HG02759 (cell line): ENCODE results near the gene MFGE8.

Source experiments
- ATAC-seq: cut with Tn5 transposase; IDR thresholded peaks from one replicate; pipeline ENCODE4 v1.9.1; 2021; ENCODE audit warnings: mild to moderate bottlenecking, moderate library complexity; ENCODE audit not compliant: unreplicated experiment

Gene MFGE8

DNA sequence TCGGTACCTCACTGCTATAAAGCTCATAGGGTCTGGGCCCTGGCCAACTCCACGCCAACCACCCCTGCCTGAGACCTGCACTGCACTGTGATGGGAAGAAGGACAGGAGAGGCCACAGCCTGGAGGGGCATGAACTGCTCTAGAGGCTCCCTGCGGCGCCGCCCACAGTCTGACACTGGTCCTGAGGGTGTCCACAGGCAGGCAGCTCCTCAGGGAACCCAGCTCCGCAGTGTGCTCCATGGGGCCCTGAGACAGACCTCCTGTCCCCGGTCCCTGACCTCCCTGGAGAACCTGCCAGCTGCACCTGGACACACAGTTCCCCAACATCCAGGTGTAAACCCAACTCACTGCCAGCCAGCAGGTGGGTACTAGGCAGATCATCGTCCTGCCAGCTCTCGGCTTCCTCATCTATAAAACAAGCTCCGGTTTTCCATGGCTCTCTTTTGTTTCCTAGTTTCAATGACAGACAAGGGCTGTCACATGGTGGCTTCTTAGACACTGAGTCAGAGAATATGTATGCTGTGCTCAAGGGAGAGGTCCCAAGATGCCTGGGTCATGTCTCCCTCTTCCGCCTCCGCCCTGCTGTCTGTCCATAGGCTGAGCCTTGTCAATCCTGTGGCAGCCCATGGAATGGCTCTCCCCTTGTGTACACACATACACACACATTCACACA lies 12.7 kb downstream of the MFGE8 start:
- ATAC-seq, result no peak

- ATAC-seq, result no peak
Measured at GRCh38 chr15:88899251-88899650, 13.9 kb downstream of the MFGE8 start.

- no peak for ATAC-seq
Measured at GRCh38 chr15:88898736-88899135, 14.4 kb downstream of the MFGE8 start.

DNA sequence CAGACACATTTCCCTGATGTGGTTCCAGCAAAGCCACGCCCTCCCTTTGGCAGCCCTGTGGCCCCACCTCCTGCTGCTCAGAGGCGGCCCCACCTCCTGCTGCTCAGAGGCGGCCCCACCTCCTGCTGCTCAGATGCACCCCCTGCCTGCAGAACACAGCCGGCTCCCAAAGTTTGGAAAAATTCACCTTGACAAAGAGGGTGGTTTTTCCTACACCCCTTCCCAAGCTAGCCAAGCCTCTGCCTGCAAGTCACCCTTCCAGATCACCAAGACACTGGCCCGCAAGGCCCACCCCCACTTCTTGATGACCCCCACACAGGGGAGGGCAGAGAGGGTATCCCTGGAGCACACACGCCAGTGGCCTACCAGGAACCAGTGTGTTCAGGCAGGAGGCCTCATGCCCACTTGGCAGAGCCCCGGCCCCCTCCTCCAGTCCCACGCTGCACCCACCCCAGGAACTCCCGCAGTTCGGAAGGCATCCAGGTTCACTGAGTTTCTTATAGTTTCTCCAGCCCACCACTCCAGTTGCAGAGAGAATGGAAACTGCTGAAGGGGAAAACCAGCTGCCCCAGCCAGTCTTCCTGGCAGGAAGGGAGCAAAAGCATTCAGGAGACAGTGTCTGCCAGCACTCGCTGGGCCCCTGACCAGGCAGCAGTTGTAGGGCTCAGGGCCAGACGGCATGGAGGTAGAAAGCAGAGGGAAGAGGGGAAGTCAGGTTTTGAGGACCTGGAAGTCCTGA lies 15.6 kb downstream of the MFGE8 start:
- ATAC-seq, result no peak

DNA sequence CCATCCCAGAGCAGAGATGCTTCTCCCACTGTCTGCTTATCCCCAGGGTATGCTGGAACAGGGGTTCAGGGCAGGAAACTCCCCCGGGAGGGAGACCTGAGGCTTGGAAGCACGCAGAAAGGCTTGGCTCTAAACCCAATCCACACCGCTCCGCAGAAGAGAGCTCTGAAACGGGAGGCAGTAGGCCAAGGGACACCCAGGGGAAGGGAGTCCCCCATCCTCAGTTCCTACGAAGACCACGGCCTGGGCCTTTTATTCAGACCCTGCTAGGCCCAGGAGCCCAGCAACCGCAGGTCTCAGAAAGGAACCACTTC lies 16.1 kb downstream of the MFGE8 start:
- ATAC-seq, result no peak

DNA sequence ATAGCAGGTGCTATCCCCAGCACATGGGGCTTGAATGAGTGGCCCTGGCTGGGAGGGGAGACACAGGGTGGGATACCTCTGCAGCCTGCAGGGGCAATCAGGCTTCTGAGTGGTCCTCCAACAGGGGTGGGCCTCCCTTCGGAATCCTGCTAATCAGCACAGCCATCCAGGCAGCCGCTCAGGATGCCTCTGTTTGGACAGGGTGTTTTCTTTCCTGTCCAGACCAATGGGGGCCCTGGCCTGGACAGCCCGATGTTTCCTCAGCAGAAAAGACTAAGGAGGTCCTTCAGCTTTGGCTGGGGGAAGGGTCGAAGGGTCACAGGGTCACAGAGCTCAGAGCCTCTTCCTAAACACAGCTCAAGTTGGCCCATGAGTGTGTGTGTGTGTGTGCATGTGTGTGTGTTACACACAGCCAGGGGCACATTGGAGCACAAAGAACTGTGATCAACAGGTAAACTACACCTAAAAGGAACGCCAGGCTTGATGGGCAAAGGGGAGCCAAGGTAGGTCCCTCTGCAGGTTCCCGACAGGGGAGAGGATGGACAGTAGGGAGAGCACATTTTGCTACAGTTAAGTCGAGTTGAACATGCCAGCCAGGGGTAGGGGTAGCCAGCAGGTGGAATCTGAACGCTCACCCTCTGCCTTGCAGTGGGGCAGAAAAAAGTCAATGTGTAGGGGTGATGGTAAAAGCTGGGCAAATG lies 16.7 kb downstream of the MFGE8 start:
- no peak for ATAC-seq

DNA sequence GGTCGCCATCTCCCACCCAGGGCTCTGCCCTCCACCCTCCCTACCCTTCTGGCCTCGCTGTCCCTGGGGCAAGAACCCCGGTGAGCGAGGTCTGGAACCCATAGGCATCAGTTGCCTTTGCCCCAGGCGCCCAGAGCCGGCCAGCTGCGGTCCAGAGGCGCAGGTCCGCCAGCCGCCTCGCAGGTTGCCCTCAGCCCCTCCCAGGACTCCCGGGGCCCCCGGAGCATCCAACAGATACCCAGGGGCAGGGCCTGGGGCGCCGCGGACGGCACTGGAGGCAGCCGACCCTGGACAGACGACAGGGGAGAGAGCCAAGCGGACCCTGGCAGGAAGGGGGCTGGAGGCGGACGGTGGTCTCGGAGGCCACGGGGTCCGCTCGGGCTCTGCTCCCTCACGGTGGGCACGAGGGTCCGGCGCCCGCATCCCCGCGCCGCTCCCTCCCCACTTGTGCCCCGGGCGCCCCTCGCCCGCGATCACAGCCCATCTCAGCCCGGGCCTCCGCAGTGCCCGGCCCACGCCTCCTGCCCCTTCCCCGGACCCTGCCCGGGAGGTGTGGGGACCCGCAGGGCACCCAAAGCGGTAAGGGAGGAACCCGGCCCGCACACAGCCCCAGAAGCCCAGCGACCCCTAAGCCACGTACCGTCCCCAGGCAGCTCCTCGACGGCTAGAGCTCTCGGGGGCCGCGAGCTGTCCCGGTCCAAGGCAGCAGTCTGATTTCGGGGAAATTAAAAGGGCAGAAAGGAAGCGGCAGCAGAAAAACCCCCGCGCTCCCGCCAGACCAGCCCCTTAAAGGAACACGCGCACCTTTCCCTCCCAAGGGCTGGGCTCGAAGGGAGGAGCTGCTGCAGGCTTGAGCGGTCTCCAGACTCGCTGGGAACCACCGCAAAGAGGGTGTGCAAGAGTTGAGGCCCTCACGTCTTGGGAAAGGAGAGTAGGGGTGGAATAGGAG lies 18.1 kb downstream of the MFGE8 start, which contains the start of gene HAPLN3:
Gene HAPLN3 (minus strand): TSS at position 726 of the 949 bp plus-strand sequence. CDS start 8,246 bp downstream, outside the sequence.
- ATAC-seq, result peak; percentile 65

DNA sequence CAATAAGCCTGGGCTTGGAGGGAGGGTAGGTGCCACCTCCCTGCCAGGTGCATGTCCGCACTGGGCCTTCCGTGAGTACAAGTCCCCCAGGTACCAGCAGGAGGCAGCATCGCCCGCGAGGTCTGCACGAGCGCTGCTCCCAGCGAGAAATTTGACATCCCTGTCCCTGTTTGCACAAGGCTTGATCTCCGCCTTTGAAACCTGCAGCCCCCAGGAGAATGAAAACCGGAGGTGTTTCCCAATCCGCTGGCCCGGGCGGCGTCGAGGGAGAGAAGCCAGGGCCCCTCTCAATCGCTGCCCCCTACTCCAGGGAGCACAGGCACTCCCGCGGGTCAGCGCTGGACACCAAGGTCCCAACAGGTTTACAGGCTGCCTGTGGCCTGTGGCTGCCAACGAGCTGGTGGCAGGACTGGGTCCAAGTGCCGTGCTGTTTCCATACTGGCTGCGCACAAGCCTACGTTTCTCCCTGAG lies 18.8 kb downstream of the MFGE8 start:
- peak; percentile 63 for ATAC-seq

- no peak for ATAC-seq
Measured at GRCh38 chr15:88891540-88892254, 21.5 kb downstream of the MFGE8 start.

GRCh38 chr15:88890495-88890894 lies 22.7 kb downstream of the MFGE8 start:
- no peak for ATAC-seq

GRCh38 chr15:88888719-88889118 lies 24.5 kb downstream of the MFGE8 start:
- ATAC-seq, result no peak

DNA sequence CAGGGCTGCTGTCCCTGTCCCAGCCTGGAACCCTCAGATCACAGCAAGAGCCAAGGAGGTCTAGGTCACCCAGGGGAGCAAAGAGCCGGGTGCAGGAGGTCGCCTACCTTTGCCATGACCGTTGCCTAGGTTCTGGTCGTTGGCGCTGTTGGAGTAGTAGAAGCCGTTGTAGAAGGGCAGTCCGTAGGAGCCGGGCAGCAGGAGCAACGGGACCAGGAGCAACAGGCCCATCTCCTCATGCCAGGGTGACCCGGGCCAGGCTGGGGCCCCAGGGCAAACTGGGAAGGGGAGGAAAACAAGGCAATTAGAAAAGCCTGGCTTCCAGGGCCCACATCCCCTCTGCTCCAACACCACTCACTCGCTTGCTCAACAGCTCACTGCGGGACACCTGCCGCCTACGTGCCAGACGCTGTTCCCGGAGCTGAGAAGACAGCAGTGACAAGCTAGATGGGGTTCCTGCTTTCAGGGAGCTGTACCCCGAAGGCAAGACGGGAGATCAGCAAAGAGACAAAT lies 26.1 kb downstream of the MFGE8 start:
- no peak for ATAC-seq

- ATAC-seq, result no peak
Measured at GRCh38 chr15:88882785-88883184, 30.4 kb downstream of the MFGE8 start.

GRCh38 chr15:88881775-88882174 lies 31.4 kb downstream of the MFGE8 start:
- ATAC-seq, result no peak

DNA sequence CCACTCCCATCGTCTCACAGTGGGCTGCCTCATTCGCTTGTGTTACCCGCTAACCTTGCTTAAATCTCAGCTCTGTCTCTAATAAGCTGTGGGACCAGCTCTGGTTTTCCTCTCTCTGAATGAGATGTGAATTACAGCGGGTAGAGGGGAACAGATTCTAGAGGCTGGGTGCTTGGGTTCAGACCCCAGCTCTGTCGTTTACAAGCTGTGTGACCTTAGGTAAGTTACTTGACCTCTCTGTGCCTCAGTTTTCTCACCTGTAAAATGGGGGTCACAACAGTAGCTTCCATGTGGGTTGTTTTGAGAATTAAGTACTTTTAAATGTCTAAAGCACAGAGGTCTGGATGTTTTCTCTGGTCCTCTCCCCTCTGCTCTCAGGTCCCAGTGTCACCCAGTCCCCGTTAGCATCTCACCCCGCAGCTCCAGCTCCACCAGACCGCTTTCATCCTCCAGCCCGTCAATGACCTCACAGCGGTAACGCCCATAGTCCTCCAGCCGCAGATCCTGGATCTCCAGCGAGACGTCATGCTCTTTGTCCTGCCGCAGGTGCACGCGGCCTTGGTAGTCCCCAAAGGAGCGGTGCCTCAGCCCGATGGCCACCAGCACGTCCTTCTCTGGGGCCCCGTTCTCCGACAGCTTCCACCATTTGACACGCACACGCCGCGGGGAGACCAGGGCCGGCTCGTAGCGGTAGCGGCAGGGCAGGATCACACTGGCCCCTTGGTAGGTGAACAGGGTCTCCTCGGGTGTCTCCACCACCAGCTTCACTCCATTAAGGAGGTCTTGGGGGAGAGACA lies 32.0 kb downstream of the MFGE8 start:
- no peak for ATAC-seq

DNA sequence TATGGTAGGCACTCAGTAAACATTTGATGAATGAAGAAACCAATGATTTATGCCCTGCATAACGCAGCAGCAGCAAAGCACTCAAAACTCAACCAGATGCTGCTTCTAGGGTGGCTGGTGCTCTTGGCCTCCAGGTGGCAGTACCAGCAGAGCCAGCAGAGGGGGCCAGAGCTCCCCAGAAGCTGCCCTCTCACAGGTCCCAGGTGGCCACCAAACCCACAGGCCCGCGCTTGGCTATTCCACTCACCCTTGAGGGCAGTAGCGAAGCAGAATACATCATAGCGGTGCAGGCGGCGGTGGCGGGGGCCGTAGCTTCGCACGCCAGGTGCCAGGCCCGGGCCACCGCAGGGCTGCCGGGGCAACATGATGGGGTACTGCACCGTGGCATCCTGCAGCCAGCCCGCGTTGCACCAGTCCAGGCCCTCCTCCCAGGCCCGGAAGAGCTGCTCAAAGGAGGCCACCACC lies 34.4 kb downstream of the MFGE8 start:
- peak; percentile 63 for ATAC-seq

DNA sequence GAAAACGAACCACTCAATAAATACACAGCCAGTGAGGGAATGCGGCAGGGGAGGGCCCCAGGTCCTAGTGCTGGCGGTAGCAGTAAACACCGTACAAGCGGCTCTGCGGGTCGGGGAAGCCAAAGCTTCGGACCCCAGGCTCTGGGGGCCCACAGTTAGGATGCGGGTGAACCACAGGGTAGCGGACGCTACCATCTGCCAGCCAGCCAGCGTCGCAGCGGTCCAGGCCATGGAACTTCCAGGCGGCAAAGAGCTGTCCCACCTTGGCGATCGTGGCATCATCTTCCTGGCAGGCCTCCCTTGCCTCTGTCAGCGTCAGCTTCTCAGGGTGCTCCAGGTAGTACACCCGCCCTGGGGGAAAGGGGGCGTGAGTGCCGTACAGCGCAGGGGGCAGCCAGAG lies 35.3 kb downstream of the MFGE8 start:
- ATAC-seq, result no peak

- no peak for ATAC-seq
Measured at GRCh38 chr15:88877415-88877814, 35.8 kb downstream of the MFGE8 start.

DNA sequence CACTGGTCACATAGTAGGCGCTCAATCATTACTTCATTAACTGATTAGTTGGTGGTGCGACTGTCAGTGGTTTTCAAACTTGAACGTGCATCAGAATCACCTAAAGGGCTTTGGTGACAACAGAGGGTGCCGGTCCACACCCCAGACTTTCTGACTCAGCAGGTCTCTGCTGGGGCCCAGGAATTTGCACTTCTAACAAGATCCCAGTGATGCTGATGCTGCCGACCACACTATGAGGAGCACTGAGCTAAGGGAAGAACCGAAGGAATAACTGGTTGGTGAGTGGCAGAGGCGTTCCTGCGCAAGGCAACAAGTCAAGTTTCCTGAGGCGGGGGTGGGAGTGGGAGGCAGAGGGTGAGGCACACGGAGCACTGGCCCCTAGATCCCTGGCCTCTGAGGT lies 36.6 kb downstream of the MFGE8 start:
- ATAC-seq, result no peak
